DMS79 treated with DMSO at 0.1 percent for 48 hours (cell line): Measurements from ENCODE around the gene AK4.

Experiments
- DNase-seq: peaks from one replicate; lab custom pipeline; 2025; lab: John Stamatoyannopoulos, UW

The AK4 gene

GRCh38 chr1:65250826-65251225, 102.8 kb downstream of the AK4 start:
- no peak for DNase-seq

GRCh38 chr1:65253800-65254319, 105.9 kb downstream of the AK4 start:
- no peak for DNase-seq

- DNase-seq, result peak; percentile 70
Observed at GRCh38 chr1:65254320-65255034, 106.5 kb downstream of the AK4 start.

GRCh38 chr1:65255035-65255655, 107.1 kb downstream of the AK4 start:
- peak; percentile 57 for DNase-seq

- DNase-seq, result peak; percentile 56
Observed at GRCh38 chr1:65255656-65256050, 107.7 kb downstream of the AK4 start.

- no peak for DNase-seq
Observed at GRCh38 chr1:65256860-65257708, 109.1 kb downstream of the AK4 start.

GRCh38 chr1:65258106-65258505, 110.1 kb downstream of the AK4 start:
- DNase-seq, result no peak

GRCh38 chr1:65259816-65260215, 111.8 kb downstream of the AK4 start:
- no peak for DNase-seq

GRCh38 chr1:65260851-65261473, 113.0 kb downstream of the AK4 start:
- no peak for DNase-seq

- no peak for DNase-seq
Observed at GRCh38 chr1:65263286-65263685, 115.3 kb downstream of the AK4 start.

- no peak for DNase-seq
Observed at GRCh38 chr1:65264197-65264929, 116.4 kb downstream of the AK4 start.

GRCh38 chr1:65265296-65265650, 117.3 kb downstream of the AK4 start:
- DNase-seq, result no peak

- DNase-seq, result peak; percentile 59
Observed at GRCh38 chr1:65265651-65266351, 117.8 kb downstream of the AK4 start.

- no peak for DNase-seq
Observed at GRCh38 chr1:65266476-65266875, 118.5 kb downstream of the AK4 start.

- DNase-seq, result no peak
Observed at GRCh38 chr1:65267271-65267670, 119.3 kb downstream of the AK4 start.

GRCh38 chr1:65267683-65268082, 119.7 kb downstream of the AK4 start:
- DNase-seq, result no peak

GRCh38 chr1:65269612-65270011, 121.6 kb downstream of the AK4 start:
- DNase-seq, result no peak

GRCh38 chr1:65276197-65276939, 128.4 kb downstream of the AK4 start:
- no peak for DNase-seq

GRCh38 chr1:65277605-65278347, 129.8 kb downstream of the AK4 start:
- DNase-seq, result no peak
